ENCODE measurements around the gene NEMP2.

The NEMP2 gene

DNA sequence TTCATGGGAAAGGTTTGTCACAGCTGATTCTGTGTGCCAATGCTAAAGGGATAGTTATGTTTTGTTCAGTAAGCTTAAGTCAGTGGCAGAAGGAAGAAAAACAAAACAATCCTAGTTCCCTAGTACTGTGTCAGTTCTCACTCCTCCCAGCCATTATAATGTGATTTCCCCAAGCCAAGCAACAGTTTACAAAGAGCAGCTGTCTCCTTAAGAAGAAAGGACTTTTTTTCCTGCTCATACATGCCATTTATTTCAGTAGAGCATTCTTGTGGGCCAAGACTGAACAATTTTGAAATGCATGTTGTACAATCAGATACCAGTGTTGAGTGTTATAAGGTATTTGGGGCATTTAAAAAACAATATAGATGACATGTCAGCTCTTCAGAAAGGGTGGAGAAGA, 52.1 kb downstream of the NEMP2 start:
- no peaks in the 10 kb centered on the region for H3K27me3 ChIP-seq (replicated peaks)
- no peak overlapping the region for H3K27ac ChIP-seq
- no peaks in the 10 kb centered on the region for H3K36me3 ChIP-seq (replicated peaks)
- in situ Hi-C loops (cut with HindIII; ENCODE audit: low pct_ligation_motif_present, low sequenced_read_pairs): no loop called here
- no peak for DNase-seq
- no peak overlapping the region for H3K4me3 ChIP-seq (ENCODE audit: low read depth, low read length)
- TF ChIP-seq CTCF (IDR thresholded peaks at IDR 0.05; ENCODE audit: low read depth, low read length, missing control alignments): no peak

DNA sequence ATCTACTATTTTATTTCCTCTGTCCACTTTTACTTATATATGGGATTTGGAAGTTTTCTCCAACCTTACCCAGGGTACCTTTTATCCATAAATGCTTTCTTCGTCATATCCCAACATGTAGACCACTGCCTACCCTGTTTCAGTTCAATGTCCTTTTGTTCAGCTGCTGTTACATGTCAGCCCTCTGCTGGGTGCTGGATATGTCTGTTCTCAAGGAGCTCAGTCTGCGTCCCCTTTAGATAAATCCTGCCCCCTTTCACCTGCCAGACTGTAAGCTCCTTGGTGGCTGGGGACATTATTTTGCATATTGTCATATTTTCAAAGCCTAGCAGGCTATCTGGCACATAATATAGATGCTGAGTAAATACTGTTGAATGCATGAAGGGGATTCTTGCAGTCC, 53.2 kb downstream of the NEMP2 start:
- no peak overlapping the region for H3K27ac ChIP-seq
- H3K36me3 ChIP-seq (replicated peaks): no peaks in the 10 kb centered on the region
- TF ChIP-seq CTCF (IDR thresholded peaks at IDR 0.05; ENCODE audit: low read depth, low read length, missing control alignments): no peak
- H3K27me3 ChIP-seq (replicated peaks): no peaks in the 10 kb centered on the region
- no peak for DNase-seq
- no peak overlapping the region for H3K4me3 ChIP-seq (ENCODE audit: low read depth, low read length)
- in situ Hi-C loops (cut with HindIII; ENCODE audit: low pct_ligation_motif_present, low sequenced_read_pairs): no loop called here

GRCh38 chr2:190478572-190479195, 55.8 kb downstream of the NEMP2 start:
- in situ Hi-C loops (cut with HindIII; ENCODE audit: low pct_ligation_motif_present, low sequenced_read_pairs): no loop called here
- TF ChIP-seq CTCF (IDR thresholded peaks at IDR 0.05; ENCODE audit: low read depth, low read length, missing control alignments): no peak
- no peak for DNase-seq
- Histone ChIP-seq H3K27ac (no peak overlapping the region), H3K4me3 (ENCODE audit: low read depth, low read length) (no peak overlapping the region), H3K27me3 (replicated peaks) (no peaks in the 10 kb centered on the region), H3K36me3 (replicated peaks) (no peaks in the 10 kb centered on the region)

- Histone ChIP-seq H3K4me3 (ENCODE audit: low read depth, low read length) (no peak overlapping the region), H3K36me3 (replicated peaks) (no peaks in the 10 kb centered on the region), H3K27ac (no peak overlapping the region), H3K27me3 (replicated peaks) (no peaks in the 10 kb centered on the region)
- in situ Hi-C loops (cut with HindIII; ENCODE audit: low pct_ligation_motif_present, low sequenced_read_pairs): no loop called here
- DNase-seq: no peak
- TF ChIP-seq CTCF (IDR thresholded peaks at IDR 0.05; ENCODE audit: low read depth, low read length, missing control alignments): no peak
Observed at GRCh38 chr2:190477661-190478454, 56.7 kb downstream of the NEMP2 start.

GRCh38 chr2:190470256-190470826, 64.2 kb downstream of the NEMP2 start:
- in situ Hi-C loops (cut with HindIII; ENCODE audit: low pct_ligation_motif_present, low sequenced_read_pairs): no loop called here
- no peak for TF ChIP-seq CTCF (IDR thresholded peaks at IDR 0.05; ENCODE audit: low read depth, low read length, missing control alignments)
- Histone ChIP-seq H3K27me3 (replicated peaks) (no peaks in the 10 kb centered on the region), H3K27ac (peak overlapping the region; percentile 39), H3K4me3 (ENCODE audit: low read depth, low read length) (no peak overlapping the region), H3K36me3 (replicated peaks) (no peaks in the 10 kb centered on the region)
- DNase-seq: no peak

Measured in brain microvascular endothelial cell (primary cell).